ENCODE data around the gene WIPF1.
A peak's percentile ranks its signal among the peaks of the same experiment; 100 is the strongest.

Gene WIPF1

GRCh38 chr2:174621323-174621722, 23.7 kb upstream of the WIPF1 start:
- no peak for DNase-seq (ENCODE audit: low read depth)

- no peak for DNase-seq (ENCODE audit: low read depth)
Observed at GRCh38 chr2:174618179-174618578, 20.6 kb upstream of the WIPF1 start.

- no peak for DNase-seq (ENCODE audit: low read depth)
Observed at GRCh38 chr2:174617718-174618117, 20.1 kb upstream of the WIPF1 start.

- no peak for DNase-seq (ENCODE audit: low read depth)
Observed at GRCh38 chr2:174617120-174617519, 19.5 kb upstream of the WIPF1 start.

- peak; percentile 66 for DNase-seq (ENCODE audit: low read depth)
Observed at GRCh38 chr2:174615871-174616436, 18.4 kb upstream of the WIPF1 start.

- peak; percentile 88 for DNase-seq (ENCODE audit: low read depth)
Observed at GRCh38 chr2:174614261-174614660, 16.7 kb upstream of the WIPF1 start.

GRCh38 chr2:174613531-174613930, 15.9 kb upstream of the WIPF1 start:
- no peak for DNase-seq (ENCODE audit: low read depth)

- DNase-seq (ENCODE audit: low read depth): no peak
Observed at GRCh38 chr2:174612970-174613369, 15.4 kb upstream of the WIPF1 start.

GRCh38 chr2:174611854-174612253, 14.2 kb upstream of the WIPF1 start:
- DNase-seq (ENCODE audit: low read depth): no peak

GRCh38 chr2:174611006-174611405, 13.4 kb upstream of the WIPF1 start:
- DNase-seq (ENCODE audit: low read depth): no peak

- no peak for DNase-seq (ENCODE audit: low read depth)
Observed at GRCh38 chr2:174610243-174610995, 12.8 kb upstream of the WIPF1 start.

- no peak for DNase-seq (ENCODE audit: low read depth)
Observed at GRCh38 chr2:174609261-174609660, 11.7 kb upstream of the WIPF1 start.

GRCh38 chr2:174608866-174609214, 11.2 kb upstream of the WIPF1 start:
- no peak for DNase-seq (ENCODE audit: low read depth)

- no peak for DNase-seq (ENCODE audit: low read depth)
Observed at GRCh38 chr2:174607989-174608865, 10.6 kb upstream of the WIPF1 start.

GRCh38 chr2:174607584-174607983, 10.0 kb upstream of the WIPF1 start:
- no peak for DNase-seq (ENCODE audit: low read depth)

GRCh38 chr2:174606336-174606735, 8.7 kb upstream of the WIPF1 start:
- DNase-seq (ENCODE audit: low read depth): peak; percentile 81

- DNase-seq (ENCODE audit: low read depth): peak; percentile 59
Observed at GRCh38 chr2:174605687-174606086, 8.1 kb upstream of the WIPF1 start.

- peak; percentile 47 for DNase-seq (ENCODE audit: low read depth)
Observed at GRCh38 chr2:174603280-174603679, 5.7 kb upstream of the WIPF1 start.

GRCh38 chr2:174602745-174603144, 5.1 kb upstream of the WIPF1 start:
- no peak for DNase-seq (ENCODE audit: low read depth)

- DNase-seq (ENCODE audit: low read depth): no peak
Observed at GRCh38 chr2:174600349-174600748, 2.7 kb upstream of the WIPF1 start.

- DNase-seq (ENCODE audit: low read depth): no peak
Observed at GRCh38 chr2:174599310-174599921, 1.8 kb upstream of the WIPF1 start.

- DNase-seq (ENCODE audit: low read depth): no peak
Observed at GRCh38 chr2:174597009-174597344, 627 bp downstream of the WIPF1 start.

Measured in ELR (cell line).